ENCODE measurements around the gene KCNF1.

- TF ChIP-seq POLR2A (IDR thresholded peaks at IDR 0.05; ENCODE audit: low read depth, low read length) (no peak), TAF1 (IDR thresholded peaks at IDR 0.05; ENCODE audit: borderline replicate concordance, low read depth, low read length) (no peak)
These were observed 8.3 kb downstream of the KCNF1 start for GRCh38 chr2:10919771-10920621.

Measured in GM12892 (cell line).